Ishikawa (cell line): ENCODE measurements around the gene MRPL48.
A peak's percentile ranks its signal among the peaks of the same experiment; 100 is the strongest.

Experiments used
- CEBPB ChIP-seq: IDR thresholded peaks from 2 replicates; pipeline ENCODE4 v1.6.1; 2012
- CREB1 ChIP-seq: IDR thresholded peaks from 2 replicates; pipeline ENCODE4 v1.6.1; 2012; ENCODE audit warnings: low read depth
- EGR1 ChIP-seq: IDR thresholded peaks from 2 replicates; pipeline ENCODE4 v1.6.1; 2012
- EP300 ChIP-seq: IDR thresholded peaks from 2 replicates; pipeline ENCODE4 v1.6.1; 2012; ENCODE audit warnings: borderline replicate concordance
- FOXM1 ChIP-seq: IDR thresholded peaks from 2 replicates; pipeline ENCODE4 v1.6.1; 2012; ENCODE audit warnings: low read depth, borderline replicate concordance
- MAX ChIP-seq: IDR thresholded peaks from 2 replicates; pipeline ENCODE4 v1.6.1; 2012
- NFIC ChIP-seq: IDR thresholded peaks from 2 replicates; pipeline ENCODE4 v1.6.1; 2012
- RAD21 ChIP-seq: IDR thresholded peaks from 2 replicates; pipeline ENCODE4 v1.6.1; 2012; ENCODE audit warnings: low read depth
- REST ChIP-seq: IDR thresholded peaks from 2 replicates; pipeline ENCODE4 v1.6.1; 2012; ENCODE audit warnings: low read depth, mild to moderate bottlenecking
- TAF1 ChIP-seq: IDR thresholded peaks from 2 replicates; pipeline ENCODE4 v1.6.1; 2012; ENCODE audit warnings: low read depth, mild to moderate bottlenecking
- TCF12 ChIP-seq: IDR thresholded peaks from 2 replicates; pipeline ENCODE4 v1.6.1; 2012; ENCODE audit warnings: low read depth
- TEAD4 ChIP-seq: IDR thresholded peaks from 2 replicates; pipeline ENCODE4 v1.6.1; 2012
- YY1 ChIP-seq: IDR thresholded peaks from 2 replicates; pipeline ENCODE4 v1.6.1; 2012; ENCODE audit warnings: low read depth
- ZBTB7A ChIP-seq: IDR thresholded peaks from 2 replicates; pipeline ENCODE4 v1.6.1; 2012; ENCODE audit warnings: low read depth
- TF ChIP-seq, protein P1 (sequence below): IDR thresholded peaks from 2 replicates; pipeline ENCODE4 v1.6.1; 2012

The MRPL48 gene

DNA sequence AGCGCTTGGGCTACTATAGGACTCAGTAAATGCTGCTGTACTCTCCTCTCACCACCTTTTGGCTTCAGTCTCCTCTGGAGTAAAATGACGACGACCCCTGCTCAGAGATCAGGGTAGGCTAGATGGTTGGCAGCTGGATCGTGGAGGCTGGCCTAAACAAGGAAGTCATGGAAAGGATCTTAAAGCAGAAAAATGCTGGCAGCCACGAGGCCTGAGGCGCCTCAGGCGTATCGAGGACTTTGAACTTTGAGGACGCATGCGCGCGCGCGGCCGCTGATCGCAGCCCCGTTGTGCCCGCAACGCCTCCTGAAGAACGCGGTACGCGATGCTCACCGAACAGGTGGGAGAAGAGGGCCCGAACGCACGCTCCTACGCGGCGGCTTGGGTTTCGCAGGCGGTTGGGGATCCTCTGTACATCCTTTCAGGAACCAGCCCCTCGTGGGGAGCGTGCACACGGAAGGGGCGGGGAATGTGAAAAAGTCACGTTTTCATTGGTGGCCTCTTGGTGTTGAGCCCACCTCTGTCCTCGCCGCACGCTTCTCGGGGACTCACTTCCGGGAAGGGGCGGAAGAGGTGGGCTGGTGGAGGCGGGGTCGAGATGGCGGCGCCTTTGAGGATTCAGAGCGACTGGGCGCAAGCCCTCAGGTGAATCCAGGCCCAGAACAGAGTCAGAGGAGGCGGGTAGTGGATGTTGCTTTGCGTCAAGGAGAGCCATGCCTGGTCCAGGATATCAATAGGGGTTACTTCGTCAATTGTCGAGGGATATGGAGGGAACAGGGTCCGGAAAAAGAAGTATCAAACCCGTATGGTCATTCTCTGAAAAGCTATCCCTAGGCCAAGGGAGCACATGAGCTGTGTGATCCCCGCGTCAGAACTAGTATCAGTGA, 89.0 kb downstream of the MRPL48 start, which contains the start of the genes COA4 and PAAF1:
Gene COA4, minus strand, starts transcription at position 423 of the 887 bp plus-strand sequence. CDS start 3,468 bp downstream, outside the sequence.
Gene PAAF1, plus strand, starts transcription at position 576 of the 887 bp plus-strand sequence. Its CDS starts 23 bp downstream, at position 599.
- TF ChIP-seq, protein P1, sequence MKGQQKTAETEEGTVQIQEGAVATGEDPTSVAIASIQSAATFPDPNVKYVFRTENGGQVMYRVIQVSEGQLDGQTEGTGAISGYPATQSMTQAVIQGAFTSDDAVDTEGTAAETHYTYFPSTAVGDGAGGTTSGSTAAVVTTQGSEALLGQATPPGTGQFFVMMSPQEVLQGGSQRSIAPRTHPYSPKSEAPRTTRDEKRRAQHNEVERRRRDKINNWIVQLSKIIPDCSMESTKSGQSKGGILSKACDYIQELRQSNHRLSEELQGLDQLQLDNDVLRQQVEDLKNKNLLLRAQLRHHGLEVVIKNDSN, result peak; percentile 63; the same call in 1 of the 2 replicates
- TF ChIP-seq TEAD4 (peak; percentile 34; the same call in 1 of the 2 replicates), FOXM1 (0 out of 2 replicates have a peak, but pooled peaks have one; percentile 6), EP300 (no peak), YY1 (peak; percentile 88), MAX (peak; percentile 97), ZBTB7A (0 out of 2 replicates have a peak, but pooled peaks have one; percentile 39), TAF1 (peak; percentile 96), CREB1 (peak; percentile 53), CEBPB (no peak; the same call in 1 of the 2 replicates), TCF12 (peak; percentile 69), NFIC (peak; percentile 19; the same call in 1 of the 2 replicates), RAD21 (no peak), REST (peak; percentile 2; the same call in 1 of the 2 replicates)

DNA sequence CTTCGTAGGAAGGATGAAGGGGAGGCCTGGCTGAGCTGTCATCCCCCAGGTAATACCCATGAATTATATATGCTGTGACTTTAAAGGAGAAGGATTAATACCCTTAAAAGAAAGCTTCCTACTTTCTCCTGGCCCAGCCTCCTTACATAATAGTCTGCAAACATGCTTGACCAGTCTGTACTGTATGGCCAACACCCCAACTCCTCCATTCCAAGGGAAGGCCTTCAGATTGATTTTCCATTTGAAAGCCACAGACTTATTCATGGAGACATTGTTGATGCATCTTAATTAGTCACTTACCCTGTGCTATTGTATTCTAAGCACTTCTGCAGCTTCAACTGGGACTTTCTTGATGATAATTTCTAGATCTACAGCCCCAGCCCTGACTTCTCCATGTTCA, 91.1 kb downstream of the MRPL48 start:
- no peak for TF ChIP-seq TEAD4
- no peak for TF ChIP-seq CEBPB
- TF ChIP-seq, protein P1, result no peak
- TF ChIP-seq TCF12, result no peak
- no peak for TF ChIP-seq EP300
- no peak for TF ChIP-seq RAD21

DNA sequence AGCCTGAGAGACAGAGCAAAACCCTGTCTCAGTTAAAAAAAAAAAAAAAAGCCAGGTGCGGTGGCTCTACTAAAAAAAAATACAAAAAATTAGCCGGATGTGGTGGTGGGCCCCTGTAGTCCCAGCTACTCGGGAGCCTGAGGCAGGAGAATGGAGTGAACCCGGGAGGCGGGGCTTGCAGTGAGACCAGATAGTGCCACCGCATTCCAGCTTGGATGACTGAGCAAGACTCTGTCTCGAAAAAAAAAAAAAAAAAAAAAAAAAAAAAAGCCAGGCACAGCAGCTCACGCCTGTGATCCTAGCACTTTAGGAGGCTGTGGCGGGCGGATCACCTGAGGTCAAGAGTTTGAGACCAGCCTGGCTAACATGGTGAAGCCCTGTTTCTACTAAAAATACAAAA, 92.8 kb downstream of the MRPL48 start:
- 0 out of 2 replicates have a peak, but pooled peaks have one; percentile 43 for TF ChIP-seq TEAD4

DNA sequence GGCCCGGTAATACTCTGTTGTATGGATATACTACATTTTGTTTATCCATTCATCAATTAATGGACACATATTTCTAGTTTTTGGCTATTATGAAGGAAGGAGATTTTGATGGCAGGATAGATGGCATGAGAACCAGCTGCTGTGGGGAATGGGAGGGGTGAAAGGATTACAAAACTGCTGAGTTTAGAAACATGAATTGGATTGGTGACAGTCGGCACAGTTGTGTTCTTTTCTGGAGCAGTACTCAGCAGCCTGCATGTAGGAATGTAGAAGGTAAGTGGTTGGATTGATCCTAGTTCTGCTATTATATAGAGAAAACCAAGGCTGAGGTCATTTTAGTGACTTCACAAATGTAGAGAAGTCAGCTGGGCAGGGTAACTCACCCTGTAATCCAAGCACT, 96.2 kb downstream of the MRPL48 start:
- TF ChIP-seq EGR1 (no peak), FOXM1 (no peak), TEAD4 (no peak), TCF12 (no peak), RAD21 (no peak), NFIC (no peak)

- TF ChIP-seq EP300 (no peak), TCF12 (no peak), CREB1 (no peak)
These were observed 100.6 kb downstream of the MRPL48 start for GRCh38 chr11:73888244-73888643.

- TF ChIP-seq CREB1, result no peak
- TF ChIP-seq FOXM1, result no peak
- TF ChIP-seq CEBPB, result no peak
- no peak for TF ChIP-seq REST
- no peak for TF ChIP-seq EP300
- TF ChIP-seq MAX, result no peak
- no peak for TF ChIP-seq TCF12
- no peak for TF ChIP-seq ZBTB7A
- TF ChIP-seq YY1, result no peak
- TF ChIP-seq TAF1, result no peak
- TF ChIP-seq TEAD4, result no peak
- no peak for TF ChIP-seq EGR1
- TF ChIP-seq RAD21, result no peak
- no peak for TF ChIP-seq NFIC
- TF ChIP-seq, protein P1, result no peak
These were observed 101.3 kb downstream of the MRPL48 start for GRCh38 chr11:73889019-73889418.
